NT2/D1 (cell line): ENCODE results near the gene MAP3K5.

Experiments used
- SUZ12 ChIP-seq: IDR thresholded peaks from 2 replicates; pipeline ENCODE4 v1.6.1; 2011; ENCODE audit not compliant: insufficient read length, insufficient read depth; ENCODE audit errors: extremely low read depth
- YY1 ChIP-seq: IDR thresholded peaks from 2 replicates; pipeline ENCODE4 v1.6.1; 2011; ENCODE audit not compliant: insufficient read length, insufficient read depth
- ZNF274 ChIP-seq: IDR thresholded peaks from 2 replicates; pipeline ENCODE4 v1.6.1; 2011; ENCODE audit warnings: mild to moderate bottlenecking, low read depth, low read length

- TF ChIP-seq YY1 (no peak), ZNF274 (no peak), SUZ12 (no peak)
Measured at GRCh38 chr6:136526937-136527336, 265.3 kb downstream of the MAP3K5 start.
